Measurements from ENCODE around the gene ZFP57.

GRCh38 chr6:29710281-29710941 lies 29.5 kb upstream of the ZFP57 start:
- TF ChIP-seq CTCF (conservative IDR thresholded peaks at IDR 0.05 in 1 of 2, IDR thresholded peaks at IDR 0.05 in 1 of 2; ENCODE audit: extremely low read depth in 1 of 2, insufficient read depth in 1 of 2, low read depth in 1 of 2, low read length in 2 of 2) = no peak
- no peak for TF ChIP-seq EZH2 (IDR thresholded peaks at IDR 0.05; ENCODE audit: borderline replicate concordance, low read length)
